ENCODE measurements around the gene FAM219B.
"Not testable (repeated sequence)": the region's sequence is repeated elsewhere in the genome, so short reads cannot be mapped to it uniquely, and the experiment has no call there.

FAM219B gene

GRCh38 chr15:74892313-74892712 lies 14.3 kb downstream of the FAM219B start:
- Histone ChIP-seq H3K27me3 (ENCODE audit: control insufficient read depth in 2 of 2, insufficient read depth in 2 of 2, low read length in 2 of 2) (no peaks in the 10 kb centered on the region), H3K36me3 (ENCODE audit: control insufficient read depth in 2 of 2, insufficient read depth in 2 of 2, low read length in 2 of 2) (peaks cover 7 to 21% of the 10 kb centered on the region in 2 donors), H3K4me1 (ENCODE audit: control insufficient read depth in 2 of 2, insufficient read depth in 2 of 2, low read length in 2 of 2) (peaks cover 40% of the 10 kb centered on the region in 2 donors), H3K9ac (ENCODE audit: low read depth in 1 of 2, low read length in 2 of 2) (no peak overlapping the region), H3K9me3 (ENCODE audit: control insufficient read depth in 2 of 2, low read length in 2 of 2) (no peaks in the 10 kb centered on the region), H3K27ac (ENCODE audit: low read depth in 2 of 2, low read length in 2 of 2) (peak overlapping the region in 1 of 2 donors; percentile 86), H3K4me3 (ENCODE audit: low read length in 2 of 2) (no peak overlapping the region)

- Histone ChIP-seq H3K4me3 (ENCODE audit: low read length in 2 of 2) (peak overlapping the region in 1 of 2 donors; percentile 95), H3K36me3 (ENCODE audit: control insufficient read depth in 2 of 2, insufficient read depth in 2 of 2, low read length in 2 of 2) (peaks cover 4 to 17% of the 10 kb centered on the region in 2 donors), H3K4me1 (ENCODE audit: control insufficient read depth in 2 of 2, insufficient read depth in 2 of 2, low read length in 2 of 2) (peaks cover 40% of the 10 kb centered on the region in 2 donors), H3K27me3 (ENCODE audit: control insufficient read depth in 2 of 2, insufficient read depth in 2 of 2, low read length in 2 of 2) (no peaks in the 10 kb centered on the region), H3K9ac (ENCODE audit: low read depth in 1 of 2, low read length in 2 of 2) (no peak overlapping the region), H3K27ac (ENCODE audit: low read depth in 2 of 2, low read length in 2 of 2) (peak overlapping the region; percentile 63 to 86), H3K9me3 (ENCODE audit: control insufficient read depth in 2 of 2, low read length in 2 of 2) (no peaks in the 10 kb centered on the region)
These were observed 15.2 kb downstream of the FAM219B start for GRCh38 chr15:74891469-74891868.

- H3K4me1 ChIP-seq (ENCODE audit: control insufficient read depth in 2 of 2, insufficient read depth in 2 of 2, low read length in 2 of 2) = peaks cover 40% of the 10 kb centered on the region in 2 donors
- H3K27ac ChIP-seq (ENCODE audit: low read depth in 2 of 2, low read length in 2 of 2) = peak overlapping the region; percentile 51 to 86
- H3K4me3 ChIP-seq (ENCODE audit: low read length in 2 of 2) = peak overlapping the region; percentile 84 to 95
- H3K9me3 ChIP-seq (ENCODE audit: control insufficient read depth in 2 of 2, low read length in 2 of 2) = no peaks in the 10 kb centered on the region
- peaks cover 0 to 9% of the 10 kb centered on the region in 2 donors for H3K36me3 ChIP-seq (ENCODE audit: control insufficient read depth in 2 of 2, insufficient read depth in 2 of 2, low read length in 2 of 2)
- no peaks in the 10 kb centered on the region for H3K27me3 ChIP-seq (ENCODE audit: control insufficient read depth in 2 of 2, insufficient read depth in 2 of 2, low read length in 2 of 2)
- H3K9ac ChIP-seq (ENCODE audit: low read depth in 1 of 2, low read length in 2 of 2) = peak overlapping the region; percentile 85
These were observed 16.0 kb downstream of the FAM219B start for GRCh38 chr15:74890665-74890960.

GRCh38 chr15:74889883-74890664 lies 16.6 kb downstream of the FAM219B start, which contains the start of gene MPI:
Gene MPI (plus strand): TSS chr15:74890042. CDS start chr15:74890074, 32 bp downstream.
- Histone ChIP-seq H3K9me3 (ENCODE audit: control insufficient read depth in 2 of 2, low read length in 2 of 2) (no peaks in the 10 kb centered on the region), H3K27me3 (ENCODE audit: control insufficient read depth in 2 of 2, insufficient read depth in 2 of 2, low read length in 2 of 2) (no peaks in the 10 kb centered on the region), H3K4me3 (ENCODE audit: low read length in 2 of 2) (peak within 1 kb of the TSS; percentile 84 to 95), H3K9ac (ENCODE audit: low read depth in 1 of 2, low read length in 2 of 2) (peak within 1 kb of the TSS; percentile 85), H3K27ac (ENCODE audit: low read depth in 2 of 2, low read length in 2 of 2) (peak within 1 kb of the TSS; percentile 51 to 86), H3K36me3 (ENCODE audit: control insufficient read depth in 2 of 2, insufficient read depth in 2 of 2, low read length in 2 of 2) (peaks cover 0 to 9% of the 10 kb centered on the region in 2 donors), H3K4me1 (ENCODE audit: control insufficient read depth in 2 of 2, insufficient read depth in 2 of 2, low read length in 2 of 2) (peaks cover 40% of the 10 kb centered on the region in 2 donors)

DNA sequence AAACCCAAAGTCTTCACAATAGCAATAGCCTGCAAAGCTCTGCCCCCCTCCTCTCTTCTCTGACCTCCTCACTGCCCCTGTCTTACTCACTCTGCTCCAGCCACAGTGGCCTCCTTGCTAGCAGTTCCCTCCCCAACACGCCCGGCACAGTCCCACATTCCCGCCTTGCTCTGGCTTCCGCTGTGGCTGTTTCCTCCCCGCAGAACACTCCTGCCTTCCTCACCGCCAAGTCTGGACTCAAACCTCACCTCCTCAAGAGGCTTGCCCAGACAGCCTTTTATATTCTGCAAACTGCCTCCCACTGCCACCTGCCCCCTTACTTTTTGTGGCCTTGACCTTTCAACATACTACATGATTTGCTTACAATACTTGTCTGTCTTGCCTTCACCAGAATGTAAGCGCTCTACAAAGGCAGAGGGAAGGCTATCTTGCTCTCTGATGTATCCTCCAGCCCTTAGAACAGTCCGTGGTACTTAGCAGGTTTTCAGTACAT lies 17.2 kb downstream of the FAM219B start:
- H3K27ac ChIP-seq (ENCODE audit: low read depth in 2 of 2, low read length in 2 of 2) = peak overlapping the region; percentile 51 to 86

GRCh38 chr15:74888716-74889115 lies 17.9 kb downstream of the FAM219B start:
- H3K27ac ChIP-seq (ENCODE audit: low read depth in 2 of 2, low read length in 2 of 2) = no peak overlapping the region
- no peak overlapping the region for H3K4me3 ChIP-seq (ENCODE audit: low read length in 2 of 2)
- H3K9ac ChIP-seq (ENCODE audit: low read depth in 1 of 2, low read length in 2 of 2) = no peak overlapping the region
- H3K9me3 ChIP-seq (ENCODE audit: control insufficient read depth in 2 of 2, low read length in 2 of 2) = no peaks in the 10 kb centered on the region
- H3K4me1 ChIP-seq (ENCODE audit: control insufficient read depth in 2 of 2, insufficient read depth in 2 of 2, low read length in 2 of 2) = peaks cover 39 to 40% of the 10 kb centered on the region in 2 donors
- peaks cover 0 to 9% of the 10 kb centered on the region in 2 donors for H3K36me3 ChIP-seq (ENCODE audit: control insufficient read depth in 2 of 2, insufficient read depth in 2 of 2, low read length in 2 of 2)
- H3K27me3 ChIP-seq (ENCODE audit: control insufficient read depth in 2 of 2, insufficient read depth in 2 of 2, low read length in 2 of 2) = no peaks in the 10 kb centered on the region

More for the DNA sequence above, 17.2 kb downstream of the FAM219B start:
- Histone ChIP-seq H3K36me3 (ENCODE audit: control insufficient read depth in 2 of 2, insufficient read depth in 2 of 2, low read length in 2 of 2) (peaks cover 0 to 9% of the 10 kb centered on the region in 2 donors), H3K9ac (ENCODE audit: low read depth in 1 of 2, low read length in 2 of 2) (peak overlapping the region; percentile 85), H3K27me3 (ENCODE audit: control insufficient read depth in 2 of 2, insufficient read depth in 2 of 2, low read length in 2 of 2) (no peaks in the 10 kb centered on the region), H3K9me3 (ENCODE audit: control insufficient read depth in 2 of 2, low read length in 2 of 2) (no peaks in the 10 kb centered on the region), H3K4me3 (ENCODE audit: low read length in 2 of 2) (peak overlapping the region; percentile 84 to 95), H3K4me1 (ENCODE audit: control insufficient read depth in 2 of 2, insufficient read depth in 2 of 2, low read length in 2 of 2) (peaks cover 40% of the 10 kb centered on the region in 2 donors)

GRCh38 chr15:74887537-74888193 lies 19.0 kb downstream of the FAM219B start:
- H3K4me1 ChIP-seq (ENCODE audit: control insufficient read depth in 2 of 2, insufficient read depth in 2 of 2, low read length in 2 of 2) = peaks cover 29 to 35% of the 10 kb centered on the region in 2 donors

DNA sequence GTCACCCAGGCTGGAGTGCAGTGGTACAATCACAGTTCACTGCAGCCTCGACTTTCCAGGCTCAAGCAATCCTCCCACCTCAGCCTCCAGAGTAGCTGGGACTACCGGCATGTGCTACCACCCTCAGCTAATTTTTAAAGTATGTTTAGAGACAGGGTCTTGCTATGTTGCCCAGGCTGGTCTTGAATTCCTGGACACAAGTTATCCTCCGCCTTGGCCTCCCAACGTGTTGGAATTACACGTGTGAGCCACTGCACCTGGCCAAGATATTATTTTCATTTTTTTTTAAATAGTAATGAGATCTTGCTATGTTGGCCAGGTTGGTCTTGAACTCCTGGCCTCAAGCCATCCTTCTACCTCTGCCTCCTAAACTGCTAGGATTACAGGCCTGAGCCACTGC lies 21.2 kb downstream of the FAM219B start:
- Histone ChIP-seq H3K4me3 (ENCODE audit: low read length in 2 of 2) (no peak overlapping the region), H3K9ac (ENCODE audit: low read depth in 1 of 2, low read length in 2 of 2) (no peak overlapping the region), H3K9me3 (ENCODE audit: control insufficient read depth in 2 of 2, low read length in 2 of 2) (no peaks in the 10 kb centered on the region), H3K36me3 (ENCODE audit: control insufficient read depth in 2 of 2, insufficient read depth in 2 of 2, low read length in 2 of 2) (no peaks in the 10 kb centered on the region), H3K27ac (ENCODE audit: low read depth in 2 of 2, low read length in 2 of 2) (no peak overlapping the region), H3K27me3 (ENCODE audit: control insufficient read depth in 2 of 2, insufficient read depth in 2 of 2, low read length in 2 of 2) (no peaks in the 10 kb centered on the region), H3K4me1 (ENCODE audit: control insufficient read depth in 2 of 2, insufficient read depth in 2 of 2, low read length in 2 of 2) (peaks cover 7 to 15% of the 10 kb centered on the region in 2 donors)

More at GRCh38 chr15:74887537-74888193, 19.0 kb downstream of the FAM219B start:
- H3K36me3 ChIP-seq (ENCODE audit: control insufficient read depth in 2 of 2, insufficient read depth in 2 of 2, low read length in 2 of 2); H3K4me3 ChIP-seq (ENCODE audit: low read length in 2 of 2); H3K27me3 ChIP-seq (ENCODE audit: control insufficient read depth in 2 of 2, insufficient read depth in 2 of 2, low read length in 2 of 2); H3K27ac ChIP-seq (ENCODE audit: low read depth in 2 of 2, low read length in 2 of 2); H3K9me3 ChIP-seq (ENCODE audit: control insufficient read depth in 2 of 2, low read length in 2 of 2); H3K9ac ChIP-seq (ENCODE audit: low read depth in 1 of 2, low read length in 2 of 2): not testable (repeated sequence)

DNA sequence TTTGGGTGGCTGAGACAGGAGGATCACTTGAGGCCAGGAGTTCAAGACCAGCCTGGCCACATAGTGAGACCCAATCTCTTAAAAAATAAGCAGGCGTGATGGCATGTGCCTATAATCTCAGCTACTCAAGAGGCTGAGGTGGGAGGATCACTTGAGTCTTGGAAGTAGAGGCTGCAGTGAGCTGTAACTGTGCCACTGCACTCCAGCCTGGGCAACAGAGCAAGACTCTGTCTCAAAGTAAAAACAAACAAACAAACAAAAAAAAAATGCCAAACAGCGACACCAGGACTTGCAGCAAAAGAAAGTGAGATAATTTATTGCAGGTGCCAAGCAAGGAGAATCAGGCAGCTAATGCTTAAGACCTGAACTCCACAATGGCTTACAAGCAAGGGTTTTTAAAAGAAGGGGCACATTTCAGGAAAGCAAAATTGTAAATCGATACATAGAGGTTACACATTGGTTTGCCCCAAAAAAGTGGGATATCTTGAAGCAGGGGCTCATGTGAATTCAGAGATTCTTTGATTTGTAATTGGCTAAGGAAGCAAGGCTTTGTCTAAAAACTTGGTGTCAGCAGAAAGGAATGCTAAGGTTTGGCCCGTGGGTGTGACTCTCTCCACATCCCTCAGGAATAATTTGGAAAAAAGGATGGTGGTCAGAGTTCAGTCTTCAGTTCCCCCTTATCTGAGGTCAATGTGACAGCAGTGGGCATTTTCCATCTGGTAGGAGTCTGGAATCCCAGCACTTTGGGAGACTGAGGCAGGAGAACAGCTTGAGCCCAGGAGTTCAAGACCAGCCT lies 22.0 kb downstream of the FAM219B start:
- Histone ChIP-seq H3K9ac (ENCODE audit: low read depth in 1 of 2, low read length in 2 of 2) (no peak overlapping the region), H3K4me1 (ENCODE audit: control insufficient read depth in 2 of 2, insufficient read depth in 2 of 2, low read length in 2 of 2) (peaks cover 4 to 9% of the 10 kb centered on the region in 2 donors), H3K27me3 (ENCODE audit: control insufficient read depth in 2 of 2, insufficient read depth in 2 of 2, low read length in 2 of 2) (no peaks in the 10 kb centered on the region), H3K9me3 (ENCODE audit: control insufficient read depth in 2 of 2, low read length in 2 of 2) (no peaks in the 10 kb centered on the region), H3K27ac (ENCODE audit: low read depth in 2 of 2, low read length in 2 of 2) (no peak overlapping the region), H3K36me3 (ENCODE audit: control insufficient read depth in 2 of 2, insufficient read depth in 2 of 2, low read length in 2 of 2) (no peaks in the 10 kb centered on the region), H3K4me3 (ENCODE audit: low read length in 2 of 2) (no peak overlapping the region)

Data from mucosa of rectum (tissue), 2 donors.